GM12864 (cell line): ENCODE data around the gene MARCHF10.
"Not testable (repeated sequence)": the region's sequence is repeated elsewhere in the genome, so short reads cannot be mapped to it uniquely, and the experiment has no call there.

Experiments used
- DNase-seq: peaks from one replicate; pipeline ENCODE4 v3.0.0-alpha.2; 2011; ENCODE audit warnings: low read depth
- H3K4me3 ChIP-seq: 2 replicates; pipeline ENCODE4 v1.5.1; 2011; ENCODE audit warnings: mild to moderate bottlenecking, low read depth, low read length, control low read depth
- TF ChIP-seq, protein P1 (sequence below): IDR thresholded peaks from 2 replicates; pipeline ENCODE4 v1.5.1; 2011; ENCODE audit warnings: low read depth, mild to moderate bottlenecking, moderate library complexity, low read length, control low read depth, inconsistent platforms; ENCODE audit errors: missing control alignments

Gene MARCHF10

DNA sequence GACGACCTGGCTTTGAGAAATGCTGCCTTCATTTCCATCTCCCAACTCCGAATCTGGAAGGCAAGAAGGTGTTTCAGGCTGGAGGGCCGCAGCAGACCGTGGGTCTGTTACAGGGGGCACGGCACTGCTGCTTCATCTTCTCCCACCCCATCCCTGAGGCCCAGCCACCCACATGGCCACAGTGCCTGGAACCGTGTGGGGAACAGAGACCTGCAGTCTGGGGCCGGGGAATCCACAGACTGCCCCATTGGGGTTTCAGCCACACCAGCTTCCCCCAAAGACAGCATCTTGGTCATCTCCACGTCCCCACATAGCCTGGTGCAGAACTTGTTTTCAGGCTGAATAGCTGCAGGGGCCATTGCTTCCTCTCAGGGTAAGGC, 106.4 kb downstream of the MARCHF10 start:
- DNase-seq: no peak
- no peak overlapping the region for H3K4me3 ChIP-seq
- TF ChIP-seq, protein P1, sequence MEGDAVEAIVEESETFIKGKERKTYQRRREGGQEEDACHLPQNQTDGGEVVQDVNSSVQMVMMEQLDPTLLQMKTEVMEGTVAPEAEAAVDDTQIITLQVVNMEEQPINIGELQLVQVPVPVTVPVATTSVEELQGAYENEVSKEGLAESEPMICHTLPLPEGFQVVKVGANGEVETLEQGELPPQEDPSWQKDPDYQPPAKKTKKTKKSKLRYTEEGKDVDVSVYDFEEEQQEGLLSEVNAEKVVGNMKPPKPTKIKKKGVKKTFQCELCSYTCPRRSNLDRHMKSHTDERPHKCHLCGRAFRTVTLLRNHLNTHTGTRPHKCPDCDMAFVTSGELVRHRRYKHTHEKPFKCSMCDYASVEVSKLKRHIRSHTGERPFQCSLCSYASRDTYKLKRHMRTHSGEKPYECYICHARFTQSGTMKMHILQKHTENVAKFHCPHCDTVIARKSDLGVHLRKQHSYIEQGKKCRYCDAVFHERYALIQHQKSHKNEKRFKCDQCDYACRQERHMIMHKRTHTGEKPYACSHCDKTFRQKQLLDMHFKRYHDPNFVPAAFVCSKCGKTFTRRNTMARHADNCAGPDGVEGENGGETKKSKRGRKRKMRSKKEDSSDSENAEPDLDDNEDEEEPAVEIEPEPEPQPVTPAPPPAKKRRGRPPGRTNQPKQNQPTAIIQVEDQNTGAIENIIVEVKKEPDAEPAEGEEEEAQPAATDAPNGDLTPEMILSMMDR: no peak

DNA sequence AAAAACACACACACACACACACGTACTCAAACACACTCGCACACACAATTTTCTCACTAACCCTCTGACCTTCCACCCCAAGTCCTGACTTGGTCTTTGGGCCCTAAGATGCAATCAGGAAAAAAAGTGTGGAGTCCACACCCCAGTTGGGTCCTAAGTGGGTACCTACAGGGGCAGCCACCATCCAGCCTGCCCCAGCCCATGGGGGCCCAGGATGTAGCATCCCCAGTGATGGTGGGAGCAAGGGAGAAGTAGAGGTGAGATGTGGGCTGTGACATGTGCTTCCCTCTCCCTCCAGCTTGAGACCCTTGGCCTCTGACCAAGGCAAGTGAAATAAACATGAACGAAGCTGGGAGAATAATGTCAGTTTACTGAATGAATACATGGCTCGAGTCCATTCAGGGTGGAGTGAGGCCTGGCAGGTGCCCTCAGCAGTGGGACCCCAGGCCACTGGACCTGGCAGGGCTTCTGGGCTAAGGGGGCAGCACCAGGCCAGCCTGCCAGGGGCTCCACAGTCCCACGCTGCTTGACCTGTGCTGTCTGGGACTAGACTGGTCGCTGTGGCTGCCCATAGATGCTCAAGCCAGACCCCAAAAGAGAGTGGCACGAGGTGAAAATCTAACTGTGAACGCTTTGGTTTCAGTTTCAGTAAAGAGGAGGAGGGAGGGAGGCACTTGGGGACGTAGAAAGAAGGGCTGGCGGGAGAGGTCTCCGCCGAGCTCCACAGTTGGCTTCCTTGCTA, 107.0 kb downstream of the MARCHF10 start:
- no peak for DNase-seq
- TF ChIP-seq, protein P1: no peak

DNA sequence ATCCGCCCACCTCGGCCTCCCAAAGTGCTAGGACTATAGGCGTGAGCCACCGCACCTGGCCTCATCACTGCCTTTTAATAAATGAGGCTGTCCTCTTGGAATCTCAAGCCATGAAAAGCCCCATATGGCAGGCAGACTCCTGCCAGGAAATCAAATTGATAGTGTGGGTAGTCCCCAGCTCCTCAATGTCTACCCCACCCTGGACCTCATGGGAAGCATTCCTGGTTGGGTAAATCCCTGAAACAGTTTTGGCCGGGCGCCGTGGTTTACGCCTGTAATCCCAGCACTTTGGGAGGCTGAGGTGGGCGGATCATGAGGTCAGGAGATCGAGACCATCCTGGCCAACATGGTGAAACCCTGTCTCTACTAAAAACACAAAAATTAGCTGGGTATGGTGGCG, 109.7 kb downstream of the MARCHF10 start:
- not testable (repeated sequence) for DNase-seq

More for the DNA sequence above, 107.0 kb downstream of the MARCHF10 start:
- no peak overlapping the region for H3K4me3 ChIP-seq

DNA sequence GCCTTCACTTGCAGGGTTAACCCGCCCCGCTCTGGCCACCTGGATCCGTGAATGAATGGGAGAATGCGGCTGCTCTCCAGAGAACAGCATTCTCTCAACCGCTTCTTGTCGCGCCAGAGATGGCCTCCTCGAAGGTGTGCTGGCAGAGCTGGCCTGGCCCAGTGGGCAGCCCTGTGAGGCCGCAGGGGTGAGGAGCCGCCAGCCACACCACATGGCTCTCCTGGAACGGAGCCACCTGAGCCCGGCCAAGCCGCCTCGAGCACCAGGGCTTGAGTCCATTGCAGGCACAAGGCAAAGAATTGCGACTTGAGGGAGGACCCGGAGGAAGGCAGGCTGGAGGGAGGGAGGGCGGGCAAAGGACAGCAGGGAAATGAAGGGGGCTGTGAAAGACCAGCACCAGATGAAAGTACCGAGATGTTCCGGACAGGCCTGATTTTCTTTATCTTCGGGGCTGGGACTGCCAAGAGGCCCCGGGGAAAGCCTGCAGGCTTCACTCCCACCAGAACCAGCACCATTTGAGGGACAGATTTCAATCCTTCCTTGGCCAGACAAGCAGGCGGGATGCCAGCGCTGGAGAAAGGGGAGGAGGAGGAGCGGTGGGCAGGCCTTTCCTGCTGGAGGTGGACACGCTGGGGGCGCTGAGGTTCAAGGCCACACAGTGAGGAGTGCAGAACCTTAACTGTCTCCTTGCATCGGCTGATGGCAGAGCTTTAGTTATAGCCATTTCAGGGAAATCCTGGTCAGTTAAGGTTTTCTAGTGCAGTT, 111.2 kb downstream of the MARCHF10 start:
- TF ChIP-seq, protein P1: no peak
- DNase-seq: no peak
- H3K4me3 ChIP-seq: no peak overlapping the region

More for the DNA sequence above, 109.7 kb downstream of the MARCHF10 start:
- H3K4me3 ChIP-seq: not testable (repeated sequence)

DNA sequence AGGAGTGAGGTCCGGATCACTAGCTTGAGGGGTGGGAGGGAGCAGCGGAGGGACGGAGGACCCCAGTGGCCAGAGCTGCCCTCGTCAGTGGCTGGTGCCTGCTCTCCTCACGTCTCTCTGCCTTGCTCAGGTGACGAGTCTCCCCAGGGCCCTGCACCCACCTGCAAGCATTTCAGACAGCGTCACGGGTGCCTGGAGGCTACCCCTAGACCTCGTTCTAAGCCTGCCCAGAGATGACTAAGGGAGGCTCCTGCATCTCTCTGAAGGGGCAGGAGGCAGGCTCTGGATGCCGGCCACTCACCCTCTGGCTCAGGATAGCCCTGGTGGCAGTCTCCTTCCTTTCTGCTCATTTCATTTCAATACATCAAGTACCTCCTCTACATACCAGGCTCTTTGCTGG, 111.9 kb downstream of the MARCHF10 start:
- TF ChIP-seq, protein P1: no peak
- H3K4me3 ChIP-seq: no peak overlapping the region
- no peak for DNase-seq

DNA sequence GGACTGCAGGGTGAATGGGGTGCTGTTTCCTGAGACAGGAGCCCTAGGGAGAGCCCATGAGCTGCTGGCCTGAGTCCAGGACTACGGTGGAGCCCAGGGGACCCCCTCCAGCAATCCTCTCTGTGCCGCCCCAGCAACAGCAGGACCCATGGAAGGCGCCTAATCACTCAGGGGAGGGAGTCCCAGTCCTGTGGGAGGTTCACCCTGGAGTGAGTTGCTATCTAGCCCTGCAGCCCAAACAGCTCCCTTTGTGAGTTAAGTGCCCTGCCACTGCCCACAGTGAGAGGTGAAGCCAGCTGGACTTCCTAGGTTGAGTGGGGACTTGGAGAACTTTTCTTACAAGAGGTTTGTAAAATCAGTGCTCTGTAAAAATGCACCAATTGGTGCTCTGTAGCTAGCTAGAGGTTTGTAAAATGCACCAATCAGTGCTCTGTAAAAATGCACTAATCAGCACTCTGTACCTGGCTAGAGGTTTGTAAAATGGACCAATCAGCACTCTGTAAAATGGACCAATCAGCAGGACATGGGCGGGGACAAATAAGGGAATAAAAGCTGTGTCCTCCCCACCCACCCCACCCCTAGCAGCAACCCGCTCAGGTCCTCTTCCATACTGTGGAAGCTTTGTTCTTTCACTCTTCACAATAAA, 112.9 kb downstream of the MARCHF10 start:
- not testable (repeated sequence) for DNase-seq

DNA sequence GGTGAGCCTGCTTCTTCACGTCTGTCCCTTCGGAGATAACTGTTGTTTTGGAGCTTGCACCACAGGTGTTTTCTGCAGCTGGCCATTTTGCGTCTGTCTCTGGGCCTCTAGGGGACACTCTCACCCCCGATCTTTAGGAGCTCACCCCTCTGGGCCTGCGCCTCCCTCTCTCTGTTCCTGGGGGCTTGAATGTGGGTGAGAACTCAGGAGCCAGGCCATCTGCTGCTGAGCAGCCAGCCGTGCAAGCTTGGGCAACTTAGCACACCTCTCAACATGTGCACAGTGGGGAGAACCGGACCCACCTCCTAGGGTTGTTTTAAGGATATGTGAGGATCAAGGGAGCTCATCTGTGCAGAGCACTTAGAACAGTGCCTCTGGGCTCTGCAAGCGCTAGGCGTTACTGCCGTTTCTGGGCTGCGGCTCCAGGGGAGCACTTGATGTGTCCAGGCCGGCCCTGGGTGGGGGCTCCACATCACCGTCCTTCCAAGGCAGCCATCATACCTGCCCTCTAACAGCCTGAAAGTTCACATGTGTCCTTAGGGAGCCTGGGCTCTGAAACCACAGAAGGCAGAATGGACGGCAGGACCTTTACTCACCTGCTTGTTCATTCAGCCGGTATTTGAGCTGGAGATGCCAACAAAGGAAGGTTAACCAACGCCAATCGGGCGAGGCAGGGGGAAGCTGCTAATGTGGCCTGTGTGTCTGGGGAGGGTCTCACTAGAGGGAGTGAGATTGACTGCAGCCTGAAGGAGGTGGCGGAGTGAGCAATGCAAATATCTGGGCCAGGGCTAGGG, 114.3 kb downstream of the MARCHF10 start:
- TF ChIP-seq, protein P1: no peak

More for the DNA sequence above, 112.9 kb downstream of the MARCHF10 start:
- H3K4me3 ChIP-seq: not testable (repeated sequence)

More for the DNA sequence above, 114.3 kb downstream of the MARCHF10 start:
- H3K4me3 ChIP-seq: no peak overlapping the region
- DNase-seq: no peak
